MM.1S (cell line): Measurements from ENCODE around the gene CTNNA2.

Experiments used
- DNase-seq: peaks from one replicate; pipeline ENCODE4 v3.0.0-alpha.2; 2015
- H2AFZ ChIP-seq: fragments of 300-600 bp; sonication (generic); 2 replicates; pipeline ENCODE4 v1.6.0; 2016; ENCODE audit warnings: antibody characterized with exemption, low read length
- H3F3A ChIP-seq: fragments of 300-600 bp; sonication (generic); 2 replicates; pipeline ENCODE4 v1.6.1; 2016; ENCODE audit warnings: mild to moderate bottlenecking, antibody characterized with exemption, low read length, moderate library complexity, mixed read lengths; ENCODE audit not compliant: insufficient read depth
- H3K27ac ChIP-seq: fragments of 300-600 bp; sonication (generic); 2 replicates; pipeline ENCODE4 v1.5.1; 2016; ENCODE audit warnings: mild to moderate bottlenecking, low read length
- H3K27me3 ChIP-seq: fragments of 300-600 bp; sonication (generic); replicated peaks from 2 replicates; pipeline ENCODE4 v1.6.0; 2016; ENCODE audit warnings: low read length; ENCODE audit not compliant: insufficient read depth
- H3K36me3 ChIP-seq: fragments of 300-600 bp; sonication (generic); replicated peaks from 2 replicates; pipeline ENCODE4 v1.6.1; 2016; ENCODE audit warnings: mild to moderate bottlenecking, low read length, mixed read lengths; ENCODE audit not compliant: insufficient read depth
- H3K4me1 ChIP-seq: fragments of 300-600 bp; sonication (generic); 2 replicates; pipeline ENCODE4 v1.6.1; 2016; ENCODE audit warnings: low read length, mixed read lengths
- H3K4me2 ChIP-seq: fragments of 300-600 bp; sonication (generic); 2 replicates; pipeline ENCODE4 v1.6.0; 2016; ENCODE audit warnings: low read depth, low read length
- H3K4me3 ChIP-seq: fragments of 300-600 bp; sonication (generic); 2 replicates; pipeline ENCODE4 v1.5.1; 2016; ENCODE audit warnings: low read length, mixed read lengths
- H3K79me2 ChIP-seq: fragments of 300-600 bp; sonication (generic); 2 replicates; pipeline ENCODE4 v1.6.1; 2016; ENCODE audit warnings: mixed run types, low read length, mixed read lengths
- H3K9ac ChIP-seq: fragments of 300-600 bp; sonication (generic); 2 replicates; pipeline ENCODE4 v1.6.1; 2016; ENCODE audit warnings: low read length, mixed read lengths
- H3K9me2 ChIP-seq: fragments of 300-600 bp; sonication (generic); replicated peaks from 2 replicates; pipeline ENCODE4 v1.6.1; 2016; ENCODE audit warnings: mild to moderate bottlenecking, low read length, mixed read lengths; ENCODE audit not compliant: insufficient read depth
- H3K9me3 ChIP-seq: fragments of 300-600 bp; sonication (generic); replicated peaks from 2 replicates; pipeline ENCODE4 v1.6.1; 2016; ENCODE audit warnings: mild to moderate bottlenecking, low read length, mixed read lengths; ENCODE audit not compliant: insufficient read depth
- H4K20me1 ChIP-seq: fragments of 300-600 bp; sonication (generic); 2 replicates; pipeline ENCODE4 v1.6.1; 2016; ENCODE audit warnings: mild to moderate bottlenecking, low read length, moderate library complexity, mixed read lengths; ENCODE audit not compliant: insufficient read depth
- EZH2 ChIP-seq: fragments of 300-600 bp; sonication (generic); optimal IDR thresholded peaks from 2 replicates; pipeline ENCODE3; 2017; ENCODE audit warnings: low read depth, mild to moderate bottlenecking, antibody characterized with exemption, low read length, mixed read lengths
- EZH2phosphoT487 ChIP-seq: fragments of 300-600 bp; sonication (generic); IDR thresholded peaks from 2 replicates; pipeline ENCODE4 v1.6.1; 2018; ENCODE audit warnings: antibody characterized with exemption, low read length
- TF ChIP-seq, protein P1 (sequence below): fragments of 300-600 bp; sonication (generic); IDR thresholded peaks from 2 replicates; pipeline ENCODE4 v1.5.1; 2016; ENCODE audit warnings: antibody characterized with exemption, low read length, mixed read lengths

CTNNA2 gene

DNA sequence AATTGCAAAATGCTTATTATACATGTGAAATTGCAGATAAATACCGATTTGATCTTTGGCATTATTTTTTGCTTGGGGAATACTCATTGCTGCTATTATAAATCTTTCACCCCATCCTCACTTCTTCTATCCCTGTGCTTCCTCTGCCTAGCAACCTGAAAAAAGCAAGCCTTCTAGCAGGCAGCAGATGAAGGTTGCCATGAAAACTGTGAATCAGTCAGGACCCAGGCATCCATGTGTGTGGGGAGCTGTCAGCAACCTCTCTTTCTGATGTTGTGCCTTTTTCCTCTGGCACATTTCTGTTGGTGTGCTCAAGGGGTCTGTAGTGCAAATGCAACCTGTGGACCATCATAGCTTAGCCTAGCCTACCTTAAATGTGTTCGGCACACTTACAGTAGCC, 427.5 kb downstream of the CTNNA2 start:
- Histone ChIP-seq H3K27me3 (no peaks in the 10 kb centered on the region), H3K9ac (no peak overlapping the region), H3K4me2 (no peak overlapping the region), H3F3A (no peaks in the 10 kb centered on the region), H4K20me1 (no peaks in the 10 kb centered on the region), H3K4me1 (no peaks in the 10 kb centered on the region), H3K9me2 (no peaks in the 10 kb centered on the region), H2AFZ (no peak overlapping the region), H3K9me3 (no peaks in the 10 kb centered on the region), H3K79me2 (no peaks in the 10 kb centered on the region), H3K36me3 (no peaks in the 10 kb centered on the region), H3K27ac (no peak overlapping the region), H3K4me3 (no peak overlapping the region)
- DNase-seq, result no peak
- TF ChIP-seq, protein P1, sequence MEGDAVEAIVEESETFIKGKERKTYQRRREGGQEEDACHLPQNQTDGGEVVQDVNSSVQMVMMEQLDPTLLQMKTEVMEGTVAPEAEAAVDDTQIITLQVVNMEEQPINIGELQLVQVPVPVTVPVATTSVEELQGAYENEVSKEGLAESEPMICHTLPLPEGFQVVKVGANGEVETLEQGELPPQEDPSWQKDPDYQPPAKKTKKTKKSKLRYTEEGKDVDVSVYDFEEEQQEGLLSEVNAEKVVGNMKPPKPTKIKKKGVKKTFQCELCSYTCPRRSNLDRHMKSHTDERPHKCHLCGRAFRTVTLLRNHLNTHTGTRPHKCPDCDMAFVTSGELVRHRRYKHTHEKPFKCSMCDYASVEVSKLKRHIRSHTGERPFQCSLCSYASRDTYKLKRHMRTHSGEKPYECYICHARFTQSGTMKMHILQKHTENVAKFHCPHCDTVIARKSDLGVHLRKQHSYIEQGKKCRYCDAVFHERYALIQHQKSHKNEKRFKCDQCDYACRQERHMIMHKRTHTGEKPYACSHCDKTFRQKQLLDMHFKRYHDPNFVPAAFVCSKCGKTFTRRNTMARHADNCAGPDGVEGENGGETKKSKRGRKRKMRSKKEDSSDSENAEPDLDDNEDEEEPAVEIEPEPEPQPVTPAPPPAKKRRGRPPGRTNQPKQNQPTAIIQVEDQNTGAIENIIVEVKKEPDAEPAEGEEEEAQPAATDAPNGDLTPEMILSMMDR, result no peak
- TF ChIP-seq EZH2 (no peak), EZH2phosphoT487 (no peak)

- H3K9me3 ChIP-seq, result no peaks in the 10 kb centered on the region
- no peaks in the 10 kb centered on the region for H3K27me3 ChIP-seq
- H3K4me1 ChIP-seq, result no peaks in the 10 kb centered on the region
- H4K20me1 ChIP-seq, result no peaks in the 10 kb centered on the region
- TF ChIP-seq, protein P1, result no peak
- TF ChIP-seq EZH2phosphoT487 (no peak), EZH2 (no peak)
- no peak overlapping the region for H3K4me2 ChIP-seq
- no peaks in the 10 kb centered on the region for H3F3A ChIP-seq
- H3K36me3 ChIP-seq, result no peaks in the 10 kb centered on the region
- H3K79me2 ChIP-seq, result no peaks in the 10 kb centered on the region
- H3K9me2 ChIP-seq, result no peaks in the 10 kb centered on the region
- H3K27ac ChIP-seq, result no peak overlapping the region
- no peak for DNase-seq
- no peak overlapping the region for H3K4me3 ChIP-seq
- no peak overlapping the region for H2AFZ ChIP-seq
- H3K9ac ChIP-seq, result no peak overlapping the region
These were observed 428.3 kb downstream of the CTNNA2 start for GRCh38 chr2:79941179-79941578.

GRCh38 chr2:79944205-79944604, 431.4 kb downstream of the CTNNA2 start:
- no peaks in the 10 kb centered on the region for H3K9me3 ChIP-seq
- no peak overlapping the region for H3K27ac ChIP-seq
- no peaks in the 10 kb centered on the region for H3F3A ChIP-seq
- no peaks in the 10 kb centered on the region for H3K9me2 ChIP-seq
- TF ChIP-seq EZH2phosphoT487 (no peak), EZH2 (no peak)
- TF ChIP-seq, protein P1, result no peak
- no peaks in the 10 kb centered on the region for H4K20me1 ChIP-seq
- no peak overlapping the region for H2AFZ ChIP-seq
- no peaks in the 10 kb centered on the region for H3K36me3 ChIP-seq
- no peaks in the 10 kb centered on the region for H3K27me3 ChIP-seq
- no peak overlapping the region for H3K4me3 ChIP-seq
- DNase-seq, result no peak
- H3K4me1 ChIP-seq, result no peaks in the 10 kb centered on the region
- H3K4me2 ChIP-seq, result no peak overlapping the region
- H3K9ac ChIP-seq, result no peak overlapping the region
- no peaks in the 10 kb centered on the region for H3K79me2 ChIP-seq
